ENCODE results near the gene CERK. TPM values are rescaled to one million over a fixed set of nuclear protein-coding genes. Genes with fewer than 3 reads are reported as not detected.

Gene CERK
- total and polyA plus RNA-seq, 2 of the 13 experiments (the other 11 are each of a cell fraction or from before 2014, with no cell fraction given): 40.3 to 41.9 TPM

- no peak for TF ChIP-seq ZNF142 (CRISPR knock-in tag; IDR thresholded peaks at IDR 0.05)
- TF ChIP-seq MNT (IDR thresholded peaks at IDR 0.05): no peak
- TF ChIP-seq TBP (CRISPR knock-in tag; IDR thresholded peaks at IDR 0.05): no peak
- TF ChIP-seq NFAT5 (CRISPR knock-in tag; IDR thresholded peaks at IDR 0.05): no peak
- TF ChIP-seq HBP1 (CRISPR knock-in tag; IDR thresholded peaks at IDR 0.05; ENCODE audit: low read depth): no peak
- TF ChIP-seq HNRNPL (IDR thresholded peaks at IDR 0.05; ENCODE audit: low read depth, low read length): peak; percentile 78; the same call in 1 of the 2 replicates
- no peak for TF ChIP-seq BCL3 (CRISPR knock-in tag; IDR thresholded peaks at IDR 0.05)
- no peak for TF ChIP-seq ZNF784 (CRISPR knock-in tag; IDR thresholded peaks at IDR 0.05; ENCODE audit: borderline replicate concordance)
- no peak for TF ChIP-seq ELF4 (CRISPR knock-in tag; IDR thresholded peaks at IDR 0.05; ENCODE audit: borderline replicate concordance)
- TF ChIP-seq BRCA1 (CRISPR knock-in tag; IDR thresholded peaks at IDR 0.05): no peak
- no peak for TF ChIP-seq ATF5 (CRISPR knock-in tag; IDR thresholded peaks at IDR 0.05; ENCODE audit: low read depth)
Observed at GRCh38 chr22:46753761-46754109, 15.7 kb upstream of the CERK start (continued).

Measured in HepG2 (cell line).